NCI-H1930 (cell line): ENCODE data around the gene ERBB4.
"Not testable (repeated sequence)": the region's sequence is repeated elsewhere in the genome, so short reads cannot be mapped to it uniquely, and the experiment has no call there.

ENCODE experiments used
- DNase-seq, 2 experiments: peaks; one replicate each; lab custom pipeline; 2025; lab: John Stamatoyannopoulos, UW

The ERBB4 gene

DNA sequence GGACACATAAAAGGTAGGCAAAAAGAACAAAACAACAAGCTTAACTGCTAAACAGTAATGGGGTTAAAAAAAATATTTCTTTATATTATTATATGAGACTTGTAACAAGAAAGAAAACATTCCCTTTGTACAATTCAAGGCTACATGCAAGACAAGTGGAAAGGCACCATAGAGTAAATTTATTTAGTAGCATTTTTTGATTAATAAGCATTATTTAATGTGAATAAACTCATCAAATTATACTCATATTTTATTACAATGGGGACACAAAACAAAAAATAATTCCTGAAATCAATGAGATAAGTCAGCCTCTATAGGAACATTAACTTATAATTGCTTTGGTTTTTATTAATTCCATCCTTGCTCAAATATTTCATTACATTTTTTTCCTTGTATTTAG is 809.2 kb downstream of the ERBB4 start:
- no peak for DNase-seq

DNA sequence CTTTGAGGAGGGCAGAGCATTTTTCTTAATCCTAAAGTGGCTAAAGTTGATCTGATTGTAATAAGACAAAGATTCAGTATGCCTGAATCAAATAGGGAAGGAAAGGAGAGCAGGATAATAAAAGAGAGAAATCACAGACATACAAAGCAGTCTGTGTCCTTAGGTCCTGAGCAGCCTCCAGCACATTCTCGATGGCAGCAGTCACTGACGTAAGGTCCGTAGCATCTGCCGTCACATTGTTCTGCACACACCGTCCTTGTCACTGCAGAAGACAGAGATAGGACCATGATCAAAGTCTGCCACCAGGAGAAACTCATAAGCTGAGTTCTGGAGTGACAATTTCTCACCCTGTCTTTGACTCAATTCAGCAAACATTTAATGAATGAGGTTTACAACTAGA is 813.7 kb downstream of the ERBB4 start:
- DNase-seq = no peak

DNA sequence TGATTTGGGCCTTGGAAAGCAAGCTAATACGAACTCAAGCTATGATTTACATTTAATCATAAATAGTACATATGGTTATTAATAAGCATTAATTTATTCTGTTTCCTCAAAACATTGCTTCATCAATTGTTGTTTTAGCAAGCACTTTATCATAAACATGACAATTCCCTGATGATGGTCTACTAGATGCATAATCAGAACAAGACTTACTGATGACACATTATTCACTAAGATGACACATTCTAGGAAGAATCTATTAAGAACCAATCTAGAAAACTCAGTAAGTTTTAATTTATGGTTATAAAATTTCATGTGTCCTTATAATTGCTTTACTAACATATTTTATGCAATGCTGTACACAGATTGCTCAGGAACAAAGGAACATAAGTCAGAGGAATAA is 815.2 kb downstream of the ERBB4 start:
- no peak for DNase-seq

DNA sequence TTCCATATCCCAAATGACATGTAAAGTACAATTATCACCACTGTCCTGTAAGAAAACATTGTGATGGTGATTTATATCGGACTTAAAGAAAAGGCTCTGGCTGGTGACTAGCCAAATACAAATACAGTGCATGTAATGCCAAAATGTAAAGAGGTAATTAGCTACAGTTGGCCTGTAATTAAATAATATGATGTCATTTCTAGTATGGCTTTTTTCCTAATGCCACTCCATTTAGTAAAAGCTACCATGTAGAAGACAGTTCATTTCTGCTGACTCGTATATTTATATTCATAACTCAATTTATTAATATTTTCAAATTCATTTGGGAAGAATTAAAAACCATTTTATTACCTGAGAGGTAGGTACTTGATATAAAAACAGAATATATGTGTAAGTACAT is 815.7 kb downstream of the ERBB4 start:
- DNase-seq = no peak

DNA sequence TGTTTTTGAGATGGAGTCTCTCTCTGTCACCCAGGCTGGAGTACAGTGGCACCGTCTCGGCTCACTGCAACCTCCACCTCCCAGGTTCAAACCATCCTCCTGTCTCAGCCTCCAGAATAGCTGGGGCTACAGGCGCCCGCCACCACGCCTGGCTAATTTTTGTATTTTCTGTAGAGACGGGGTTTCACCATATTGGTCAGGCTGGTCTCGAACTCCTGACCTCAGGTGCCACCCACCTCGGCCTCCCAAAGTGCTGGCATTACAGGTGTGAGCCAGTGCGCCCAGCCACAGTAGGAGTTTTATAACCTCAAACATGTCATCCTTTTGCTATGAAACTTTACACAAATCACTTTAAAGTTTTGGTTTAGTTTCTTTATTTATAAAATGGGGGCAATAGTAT is 816.7 kb downstream of the ERBB4 start:
- DNase-seq = not testable (repeated sequence)

DNA sequence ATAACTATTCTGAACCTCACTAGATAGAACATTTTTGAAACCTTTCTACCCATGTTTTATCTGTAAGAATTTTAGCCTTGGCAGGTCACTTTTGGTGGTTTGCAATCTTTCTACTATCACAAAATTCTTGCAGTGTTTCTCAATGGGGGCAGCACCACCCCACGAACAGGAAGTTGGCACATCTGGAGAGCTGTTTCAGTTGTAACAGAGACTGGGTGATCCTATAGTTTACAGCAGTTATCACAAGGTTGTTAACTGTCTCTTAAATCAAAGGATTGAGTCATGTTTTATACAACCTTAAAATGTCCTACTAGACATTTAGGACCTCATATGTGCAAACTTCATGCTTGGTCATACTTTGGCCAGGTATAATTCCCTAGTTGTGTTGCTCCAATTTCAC is 829.2 kb downstream of the ERBB4 start:
- DNase-seq = no peak

DNA sequence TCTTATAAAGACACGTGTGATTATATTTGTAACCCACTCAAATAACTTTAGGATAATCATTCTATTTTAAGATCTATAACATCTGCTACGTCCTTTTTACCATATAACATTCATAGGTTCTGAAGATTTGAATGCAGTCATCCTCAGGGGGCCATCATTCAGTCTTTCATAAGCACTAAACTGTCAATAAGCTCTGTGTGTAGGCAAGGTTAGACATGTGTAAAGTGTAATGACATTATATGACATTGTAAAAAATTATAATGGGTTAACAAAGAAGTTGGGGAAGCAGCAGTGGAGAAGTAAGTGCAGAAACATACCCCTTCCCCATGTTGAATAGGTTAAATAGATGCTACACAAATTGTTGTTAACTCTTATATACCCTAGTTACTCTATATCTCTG is 845.9 kb downstream of the ERBB4 start:
- DNase-seq = no peak

DNA sequence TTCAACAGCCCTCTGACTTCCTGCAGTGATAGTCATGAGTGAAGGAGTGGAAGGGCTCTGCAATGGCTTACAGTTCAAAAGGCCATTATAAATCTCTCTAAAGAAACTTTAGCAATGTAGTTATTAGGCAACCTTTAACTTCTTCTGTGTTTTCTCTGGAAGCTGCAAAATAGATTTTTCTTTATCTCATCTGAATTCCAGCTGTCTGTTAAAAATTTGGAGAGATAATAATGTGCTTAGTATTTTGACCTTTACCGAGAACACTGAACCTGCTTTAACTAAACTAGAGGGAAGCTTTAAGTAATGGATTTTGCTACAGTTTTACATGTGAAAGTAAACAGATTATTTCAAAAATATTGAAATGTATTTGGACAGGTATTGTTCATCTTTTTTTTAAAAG is 847.9 kb downstream of the ERBB4 start:
- DNase-seq = no peak

DNA sequence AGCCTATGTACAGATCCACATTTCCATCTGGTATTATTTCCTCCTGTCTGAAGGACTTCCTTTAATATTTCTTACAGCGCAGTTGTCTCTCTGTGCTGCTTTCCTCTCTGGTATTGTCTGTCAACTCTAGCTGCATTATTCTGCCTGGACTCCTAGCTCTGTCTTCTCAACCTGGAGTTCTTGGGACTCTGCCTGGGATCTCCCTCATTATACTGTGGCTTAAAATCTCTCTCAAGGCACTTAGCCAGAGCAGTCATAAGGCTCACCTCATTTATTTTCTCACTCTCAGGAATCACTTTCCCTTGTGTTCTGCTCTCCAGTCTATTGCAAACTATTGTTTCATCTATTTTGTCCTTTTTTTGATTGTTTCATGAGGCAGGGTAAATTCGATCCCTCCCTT is 850.4 kb downstream of the ERBB4 start:
- DNase-seq = no peak

DNA sequence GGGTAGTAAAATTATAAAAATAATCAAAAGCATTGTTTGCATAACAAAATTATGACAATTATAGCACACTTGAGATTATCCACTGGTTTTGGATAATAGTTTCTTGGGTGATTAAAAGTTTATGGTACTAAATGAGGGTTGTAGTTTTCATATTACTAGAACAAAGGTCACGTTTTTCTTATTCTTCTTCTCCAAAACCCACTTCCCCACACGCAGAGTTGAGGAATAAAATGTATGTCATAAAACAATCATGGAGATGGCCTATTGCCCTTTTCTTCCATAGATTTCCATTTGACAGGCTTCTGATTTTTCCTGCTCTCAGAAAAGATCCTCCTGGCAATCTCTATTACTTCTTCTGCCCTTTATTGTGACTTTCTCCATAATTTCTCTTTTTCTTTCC is 863.9 kb downstream of the ERBB4 start:
- DNase-seq = no peak

DNA sequence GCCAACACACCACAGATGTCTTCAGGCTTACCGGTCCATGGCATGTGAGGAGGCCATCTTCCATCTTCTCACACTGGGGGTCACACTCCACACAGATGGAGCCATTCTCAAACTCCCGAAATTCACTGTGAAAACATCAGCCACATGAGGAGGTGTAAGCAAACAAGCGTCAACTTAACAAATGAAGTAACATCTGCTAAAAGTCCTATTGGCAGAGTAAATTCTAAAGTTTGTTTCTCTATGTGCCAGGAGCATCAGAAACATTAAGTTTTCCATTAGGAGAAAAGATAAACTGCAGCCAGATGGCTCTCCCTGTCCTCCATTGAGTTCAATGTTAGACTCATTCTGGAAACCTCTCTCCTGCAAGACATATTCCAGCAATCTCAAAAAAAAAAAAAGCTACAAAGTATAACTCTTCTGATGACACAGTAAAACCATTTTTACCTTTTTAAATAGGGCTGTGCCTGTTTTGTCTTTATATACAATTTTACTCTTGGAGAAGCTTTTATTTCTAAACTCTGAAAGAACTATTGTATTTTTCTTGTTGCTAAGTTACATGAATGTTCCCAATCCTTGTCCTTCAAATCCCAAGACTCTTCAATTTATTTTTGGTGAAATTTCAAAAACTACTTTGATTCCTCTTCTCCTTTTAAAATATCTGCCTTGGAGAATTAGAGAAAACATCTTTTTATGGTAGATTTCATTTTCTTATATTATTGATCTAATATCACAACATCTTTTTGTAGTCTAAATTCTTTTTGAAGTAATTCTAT is 865.3 kb downstream of the ERBB4 start:
- no peak for DNase-seq

DNA sequence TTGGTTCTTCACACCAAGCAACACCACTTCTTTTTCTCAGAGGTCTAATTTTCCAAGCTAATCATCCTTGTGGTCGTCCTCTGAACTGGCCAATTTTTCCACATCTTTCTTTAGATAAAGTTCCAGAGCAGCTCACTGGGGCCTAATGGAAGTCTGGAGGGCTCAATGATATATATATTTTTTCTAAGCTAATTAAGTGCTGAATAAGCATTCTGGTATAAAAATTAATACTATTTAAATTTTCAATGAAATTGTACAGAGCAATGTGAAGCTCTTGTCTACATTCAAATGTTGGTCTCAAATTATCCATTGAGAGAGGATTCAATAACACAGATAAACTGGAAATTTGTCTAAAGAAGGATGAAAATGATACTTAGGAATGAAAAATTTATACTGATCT is 866.6 kb downstream of the ERBB4 start:
- no peak for DNase-seq

DNA sequence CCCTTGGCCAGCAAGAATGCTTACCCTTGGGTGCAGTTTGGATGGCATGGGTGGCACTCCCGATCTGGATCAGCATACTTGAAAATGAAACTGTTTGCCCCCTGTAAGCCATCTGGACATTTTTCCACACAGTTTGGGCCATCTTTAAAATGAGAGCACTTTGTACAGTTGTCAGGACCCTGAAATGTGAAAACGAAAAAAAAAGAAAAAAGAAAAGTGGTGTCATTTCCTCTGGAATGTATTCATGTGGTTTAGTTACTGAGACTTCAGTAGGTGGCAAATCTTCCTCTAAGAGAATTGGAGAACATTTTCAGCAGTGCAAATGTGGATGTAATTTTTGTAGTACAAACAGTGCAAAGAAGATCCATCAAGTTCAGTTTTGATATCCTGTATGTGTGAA is 873.3 kb downstream of the ERBB4 start:
- no peak for DNase-seq

DNA sequence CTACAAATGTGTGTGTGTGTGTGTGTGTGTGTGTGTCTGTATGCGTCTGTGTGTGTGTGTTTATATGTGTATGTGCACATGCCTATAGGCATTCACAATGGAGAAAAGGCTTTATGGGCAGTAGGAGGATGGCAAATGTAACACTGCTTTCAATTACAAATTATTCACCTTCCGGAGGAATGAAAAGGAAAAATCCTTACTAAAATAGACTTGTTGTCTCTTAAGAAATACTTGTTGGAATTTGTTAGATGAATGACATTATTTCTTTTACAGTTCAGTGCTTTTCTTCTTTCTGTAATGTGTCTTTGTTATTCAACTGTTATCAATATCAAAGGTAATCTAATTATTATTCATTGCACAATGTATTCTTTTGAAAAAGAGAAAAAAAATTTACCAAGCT is 874.3 kb downstream of the ERBB4 start:
- DNase-seq = no peak

DNA sequence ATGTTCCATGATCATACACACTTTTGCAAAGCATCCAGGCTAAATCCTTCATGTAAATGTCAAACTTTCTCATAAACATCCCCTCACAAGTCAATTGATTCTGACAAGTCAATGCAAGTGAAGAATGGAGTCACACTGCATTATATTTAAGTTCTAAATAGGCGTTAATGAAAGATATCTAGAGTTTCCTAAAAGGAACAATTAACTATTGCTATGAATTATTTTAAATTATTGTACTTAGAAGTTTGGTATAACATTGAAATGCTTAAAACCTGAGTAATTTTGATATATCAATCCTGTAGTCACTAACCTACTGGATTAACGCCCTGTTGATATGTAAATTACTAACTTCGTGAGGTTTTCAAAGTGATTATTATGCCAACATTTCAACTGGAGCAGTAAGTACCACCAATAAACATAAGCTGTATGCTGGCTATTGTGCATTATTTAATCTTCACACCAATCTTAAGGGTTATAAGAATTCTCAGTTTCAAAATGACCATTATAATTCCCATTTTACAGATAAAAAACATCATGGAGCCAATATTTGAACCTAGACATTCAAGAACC is 884.3 kb downstream of the ERBB4 start:
- no peak for DNase-seq

DNA sequence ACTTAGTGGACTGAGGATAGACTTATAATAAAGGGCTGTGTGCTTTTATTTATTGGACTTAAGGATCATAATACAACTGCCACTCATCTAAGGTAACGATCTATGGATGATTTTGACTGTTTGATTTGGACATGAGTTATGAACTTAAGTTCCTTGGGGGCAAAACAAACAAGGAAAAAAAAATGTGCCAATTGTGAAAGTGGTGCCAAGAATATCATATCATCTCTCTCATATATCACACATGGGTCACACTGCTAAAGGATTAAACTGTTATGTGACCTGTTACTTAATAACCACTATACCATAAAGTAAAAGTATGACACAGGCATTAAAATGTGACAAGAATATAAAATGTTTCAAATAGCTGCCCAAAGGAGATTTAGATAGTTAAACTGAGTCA is 886.3 kb downstream of the ERBB4 start:
- DNase-seq = no peak

DNA sequence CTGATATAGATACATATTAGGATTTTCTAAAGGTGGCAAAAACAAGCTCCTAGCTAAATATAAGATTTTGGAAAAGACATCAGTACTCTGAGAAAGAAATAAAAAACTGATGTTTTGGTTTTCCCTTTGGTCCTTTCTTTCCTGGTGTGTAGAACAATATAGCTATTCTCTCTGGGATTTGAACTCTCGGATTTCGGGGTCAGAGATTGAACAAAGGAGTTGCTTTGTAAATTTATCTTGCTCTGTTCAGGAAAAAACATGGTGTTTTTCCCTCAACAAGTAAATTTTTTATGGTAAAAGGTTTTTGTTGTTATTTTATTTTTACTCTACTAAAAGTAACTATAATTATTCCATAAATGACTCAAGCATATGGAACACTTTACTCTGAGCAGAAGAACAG is 889.3 kb downstream of the ERBB4 start:
- no peak for DNase-seq

DNA sequence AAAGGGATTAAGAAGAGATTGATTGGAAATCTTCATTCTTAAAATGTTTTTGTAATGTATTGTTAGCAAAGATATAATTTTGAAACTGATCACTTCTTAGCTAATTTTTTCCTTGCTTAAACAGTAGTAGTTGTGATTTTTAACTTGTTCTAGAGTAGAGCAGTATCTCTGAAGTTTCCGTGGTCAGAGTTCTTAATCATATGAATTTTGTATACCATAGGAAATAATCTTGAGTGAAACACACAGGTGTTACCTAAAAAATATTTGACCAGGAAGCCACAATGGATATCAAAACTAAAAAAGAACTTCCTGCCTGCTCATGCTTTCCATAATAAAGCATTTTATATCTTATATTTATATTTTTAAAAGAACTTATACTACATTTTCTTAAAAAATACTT is 907.1 kb downstream of the ERBB4 start:
- DNase-seq = no peak

DNA sequence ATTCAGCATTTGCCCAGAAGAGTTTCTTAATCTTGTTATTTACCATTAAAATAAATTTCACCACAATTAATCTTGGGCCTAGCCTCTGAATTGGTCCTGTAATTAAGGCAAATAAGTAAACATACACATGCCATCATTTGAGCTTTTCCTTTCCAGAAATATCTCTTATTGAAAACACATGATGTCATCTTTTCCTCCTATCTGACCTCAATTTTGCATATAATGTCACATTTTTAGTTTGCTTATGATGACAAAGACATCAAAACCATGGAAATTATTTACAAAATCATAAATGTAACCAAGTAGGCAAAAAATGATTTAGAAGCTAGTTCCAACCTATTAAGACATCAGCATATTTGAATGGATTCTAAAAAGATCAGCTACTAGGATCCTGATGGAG is 915.5 kb downstream of the ERBB4 start:
- DNase-seq = no peak

DNA sequence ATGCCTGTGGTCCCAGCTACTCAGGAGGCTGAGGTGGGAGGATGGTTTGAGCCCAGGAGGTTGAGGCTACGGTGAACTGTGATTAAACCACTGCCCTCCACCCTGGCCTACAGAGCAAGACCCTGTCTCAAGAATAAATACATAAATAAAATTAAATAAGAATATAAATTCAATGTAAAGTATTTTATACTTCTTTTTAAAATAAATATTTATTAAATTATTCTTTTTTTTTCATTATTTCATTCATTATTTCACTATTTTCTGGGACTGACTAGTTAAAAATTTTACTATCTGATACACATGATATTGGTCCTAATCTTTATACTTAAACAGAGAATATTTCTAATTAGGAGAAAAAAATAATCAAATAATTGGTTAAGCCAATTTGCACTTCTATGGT is 917.6 kb downstream of the ERBB4 start:
- DNase-seq = no peak

DNA sequence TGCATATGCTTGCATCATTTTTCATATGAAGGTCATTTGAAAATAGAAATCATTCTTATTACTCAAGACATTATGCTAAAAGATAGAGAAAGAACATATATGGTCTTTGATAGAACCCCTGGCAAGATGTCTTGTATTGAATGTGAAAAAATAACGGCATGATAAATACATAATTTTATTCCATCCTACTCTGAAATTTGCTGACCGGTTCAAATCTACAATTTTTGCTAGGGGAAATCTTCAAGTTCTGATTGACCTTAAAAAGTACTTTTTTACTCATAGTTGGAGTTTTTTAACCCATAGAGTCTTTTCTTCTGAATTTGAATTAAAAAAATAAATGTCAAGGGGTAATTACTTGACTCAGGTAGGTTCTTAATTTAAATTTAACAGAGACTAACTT is 920.8 kb downstream of the ERBB4 start:
- DNase-seq = no peak

DNA sequence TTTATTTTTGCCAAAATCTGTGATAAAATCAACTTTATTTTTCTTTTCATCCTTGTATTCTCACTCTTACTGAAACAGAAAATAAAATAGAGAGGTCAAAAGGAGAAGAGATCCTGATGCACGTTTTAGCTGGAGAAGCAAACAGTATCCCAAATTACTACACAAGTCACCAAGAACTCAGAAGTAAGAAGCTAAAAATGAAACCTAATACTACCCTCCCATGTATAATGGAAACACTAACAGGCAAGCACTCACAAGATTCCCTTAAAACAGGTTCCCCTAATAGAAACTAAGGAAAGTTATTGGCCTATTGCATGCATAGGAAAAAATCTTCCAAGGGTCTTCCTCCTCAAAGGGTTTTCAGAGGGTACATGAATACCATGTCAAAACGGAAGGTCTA is 927.0 kb downstream of the ERBB4 start:
- no peak for DNase-seq

DNA sequence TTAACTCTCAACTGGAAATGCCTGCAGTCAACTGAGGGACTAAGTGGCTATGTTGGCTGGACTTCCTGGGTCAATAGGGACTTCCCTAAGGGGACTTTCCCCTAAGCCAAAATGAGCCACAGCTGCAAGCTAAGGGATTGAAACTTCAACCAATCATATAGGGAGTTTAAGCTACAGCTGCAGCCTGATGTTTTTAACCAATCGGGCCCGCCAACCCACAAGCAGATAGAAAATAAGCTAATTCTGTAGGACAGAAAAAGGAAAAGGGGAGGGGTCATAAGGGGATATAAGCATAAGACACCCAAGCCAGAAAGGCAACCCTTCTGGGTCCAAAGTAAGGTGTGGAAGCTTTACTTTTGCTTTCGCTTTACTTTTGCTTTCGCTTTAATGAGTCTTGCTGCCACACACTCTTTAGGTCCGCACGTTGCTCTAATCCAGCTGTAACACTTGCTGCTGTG is 927.5 kb downstream of the ERBB4 start:
- DNase-seq = no peak

DNA sequence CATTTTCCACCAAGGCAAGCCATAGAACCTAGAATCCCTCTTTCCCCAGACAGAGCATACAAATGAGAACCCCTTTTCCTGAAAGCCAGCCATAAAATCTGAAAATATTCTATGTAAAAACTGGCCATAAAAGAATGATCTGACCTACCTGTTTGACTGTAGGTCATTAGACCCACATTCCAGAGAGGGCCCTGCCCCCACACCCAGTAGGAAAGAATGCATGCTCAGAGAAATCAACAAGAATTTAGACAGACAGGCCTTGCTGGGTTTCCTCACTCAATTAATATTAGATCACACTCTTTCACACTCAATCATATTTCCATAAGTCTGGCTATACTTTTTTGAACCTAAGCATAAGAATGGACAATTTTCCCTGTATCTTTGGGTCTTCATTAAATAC is 929.5 kb downstream of the ERBB4 start:
- DNase-seq = no peak
